HEK293 (cell line): Measurements from ENCODE around the gene LCN2.
A peak's percentile ranks its signal among the peaks of the same experiment; 100 is the strongest.

Source experiments
- CTCF ChIP-seq: fragments of 450-650 bp; formaldehyde crosslinking; IDR thresholded peaks from 2 replicates; pipeline ENCODE4 v1.5.1; 2016; ENCODE audit warnings: missing biosample characterization, missing genetic modification characterization
- GFI1B ChIP-seq: fragments of 450-650 bp; formaldehyde crosslinking; IDR thresholded peaks from 2 replicates; pipeline ENCODE4 v1.5.1; 2016; ENCODE audit warnings: missing biosample characterization, missing genetic modification characterization
- GLIS1 ChIP-seq: fragments of 450-650 bp; formaldehyde crosslinking; IDR thresholded peaks from 2 replicates; pipeline ENCODE4 v1.5.1; 2016; ENCODE audit warnings: missing biosample characterization, missing genetic modification characterization
- IKZF3 ChIP-seq: fragments of 450-650 bp; IDR thresholded peaks from 2 replicates; pipeline ENCODE4 v1.5.0; 2018; ENCODE audit warnings: missing biosample characterization, mild to moderate bottlenecking, missing genetic modification characterization, moderate library complexity
- KLF10 ChIP-seq: fragments of 450-650 bp; IDR thresholded peaks from 2 replicates; pipeline ENCODE4 v1.5.1; 2018; ENCODE audit warnings: missing biosample characterization, mild to moderate bottlenecking, missing genetic modification characterization
- KLF17 ChIP-seq: fragments of 450-650 bp; formaldehyde crosslinking; IDR thresholded peaks from 2 replicates; pipeline ENCODE4 v1.5.1; 2016; ENCODE audit warnings: missing biosample characterization, missing genetic modification characterization
- SCRT1 ChIP-seq: fragments of 450-650 bp; formaldehyde crosslinking; IDR thresholded peaks from 2 replicates; pipeline ENCODE4 v1.5.1; 2016; ENCODE audit warnings: missing biosample characterization, missing genetic modification characterization, borderline replicate concordance
- SCRT2 ChIP-seq: fragments of 450-650 bp; formaldehyde crosslinking; IDR thresholded peaks from 2 replicates; pipeline ENCODE4 v1.5.1; 2016; ENCODE audit warnings: missing biosample characterization, missing genetic modification characterization
- SP7 ChIP-seq: fragments of 450-650 bp; formaldehyde crosslinking; IDR thresholded peaks from 2 replicates; pipeline ENCODE4 v1.5.1; 2016; ENCODE audit warnings: missing biosample characterization, missing genetic modification characterization
- TRIM28 ChIP-seq: IDR thresholded peaks from 2 replicates; pipeline ENCODE4 v1.6.1; 2011; ENCODE audit warnings: low read length, control low read depth, borderline replicate concordance
- ZEB2 ChIP-seq: fragments of 450-650 bp; formaldehyde crosslinking; IDR thresholded peaks from 2 replicates; pipeline ENCODE4 v1.5.1; 2016; ENCODE audit warnings: missing biosample characterization, missing genetic modification characterization
- ZFP37 ChIP-seq: fragments of 450-650 bp; formaldehyde crosslinking; IDR thresholded peaks from 2 replicates; pipeline ENCODE4 v1.5.1; 2016; ENCODE audit warnings: missing biosample characterization, missing genetic modification characterization
- ZNF18 ChIP-seq: fragments of 450-650 bp; formaldehyde crosslinking; IDR thresholded peaks from 2 replicates; pipeline ENCODE4 v1.5.1; 2016; ENCODE audit warnings: missing biosample characterization, missing genetic modification characterization
- ZNF2 ChIP-seq: fragments of 450-650 bp; formaldehyde crosslinking; IDR thresholded peaks from 2 replicates; pipeline ENCODE4 v1.5.1; 2016; ENCODE audit warnings: missing biosample characterization, missing genetic modification characterization
- ZNF324 ChIP-seq: fragments of 450-650 bp; formaldehyde crosslinking; IDR thresholded peaks from 2 replicates; pipeline ENCODE4 v1.5.1; 2016; ENCODE audit warnings: missing biosample characterization, missing genetic modification characterization
- ZNF394 ChIP-seq: fragments of 450-650 bp; formaldehyde crosslinking; IDR thresholded peaks from 2 replicates; pipeline ENCODE4 v1.5.1; 2016; ENCODE audit warnings: missing biosample characterization, missing genetic modification characterization, mild to moderate bottlenecking, moderate library complexity, borderline replicate concordance
- ZNF501 ChIP-seq: fragments of 450-650 bp; formaldehyde crosslinking; IDR thresholded peaks from 2 replicates; pipeline ENCODE4 v1.5.1; 2016; ENCODE audit warnings: missing biosample characterization, missing genetic modification characterization
- ZNF645 ChIP-seq: fragments of 450-650 bp; formaldehyde crosslinking; IDR thresholded peaks from 2 replicates; pipeline ENCODE4; 2016; ENCODE audit warnings: missing biosample characterization, missing genetic modification characterization
- ZNF654 ChIP-seq: fragments of 450-650 bp; formaldehyde crosslinking; IDR thresholded peaks from 2 replicates; pipeline ENCODE4 v1.5.1; 2016; ENCODE audit warnings: low read depth, missing biosample characterization, missing genetic modification characterization
- ZNF660 ChIP-seq: fragments of 450-650 bp; IDR thresholded peaks from 2 replicates; pipeline ENCODE4 v1.5.1; 2018; ENCODE audit warnings: missing biosample characterization, mild to moderate bottlenecking, missing genetic modification characterization
- ZNF664 ChIP-seq: fragments of 450-650 bp; formaldehyde crosslinking; IDR thresholded peaks from 2 replicates; pipeline ENCODE4 v1.5.1; 2016; ENCODE audit warnings: missing biosample characterization, missing genetic modification characterization
- ZNF747 ChIP-seq: fragments of 450-650 bp; formaldehyde crosslinking; IDR thresholded peaks from 2 replicates; pipeline ENCODE4 v1.5.1; 2016; ENCODE audit warnings: missing biosample characterization, missing genetic modification characterization
- ZNF785 ChIP-seq: fragments of 450-650 bp; formaldehyde crosslinking; IDR thresholded peaks from 2 replicates; pipeline ENCODE4 v1.5.1; 2016; ENCODE audit warnings: missing biosample characterization, missing genetic modification characterization
- ZNF837 ChIP-seq: fragments of 450-650 bp; formaldehyde crosslinking; IDR thresholded peaks from 2 replicates; pipeline ENCODE4 v1.5.1; 2016; ENCODE audit warnings: missing biosample characterization, missing genetic modification characterization
- ZSCAN23 ChIP-seq: fragments of 450-650 bp; formaldehyde crosslinking; IDR thresholded peaks from 2 replicates; pipeline ENCODE4 v1.5.1; 2016; ENCODE audit warnings: missing biosample characterization, missing genetic modification characterization
- ZSCAN4 ChIP-seq: fragments of 450-650 bp; formaldehyde crosslinking; IDR thresholded peaks from 2 replicates; pipeline ENCODE4 v1.5.1; 2017; ENCODE audit warnings: missing biosample characterization, missing genetic modification characterization
- ZXDB ChIP-seq: fragments of 450-650 bp; formaldehyde crosslinking; IDR thresholded peaks from 2 replicates; pipeline ENCODE4 v1.5.1; 2016; ENCODE audit warnings: missing biosample characterization, missing genetic modification characterization
- TF ChIP-seq, protein P1 (sequence below): fragments of 450-650 bp; formaldehyde crosslinking; IDR thresholded peaks from 2 replicates; pipeline ENCODE4 v1.5.1; 2016; ENCODE audit warnings: missing biosample characterization, missing genetic modification characterization
- TF ChIP-seq, protein P2 (sequence below): fragments of 450-650 bp; formaldehyde crosslinking; optimal IDR thresholded peaks from 2 replicates; pipeline ENCODE3; 2016; ENCODE audit warnings: missing biosample characterization, mild to moderate bottlenecking, missing genetic modification characterization

The LCN2 gene

GRCh38 chr9:128117613-128118471, 31.4 kb upstream of the LCN2 start (continued):
- 0 out of 2 replicates have a peak, but pooled peaks have one; percentile 52 for TF ChIP-seq SCRT1 (tag by site-specific recombination)
- TF ChIP-seq ZEB2 (tag by site-specific recombination), result 0 out of 2 replicates have a peak, but pooled peaks have one; percentile 30
- peak; percentile 73; the same call in 1 of the 2 replicates for TF ChIP-seq ZNF660 (tag by site-specific recombination)
- peak; percentile 36; the same call in 1 of the 2 replicates for TF ChIP-seq GLIS1 (tag by site-specific recombination)
- TF ChIP-seq KLF10 (tag by site-specific recombination), result 0 out of 2 replicates have a peak, but pooled peaks have one; percentile 30
- TF ChIP-seq ZNF837 (tag by site-specific recombination), result no peak
- TF ChIP-seq ZFP37, result 0 out of 2 replicates have a peak, but pooled peaks have one; percentile 38
- TF ChIP-seq ZNF747, result no peak
- TF ChIP-seq ZXDB, result peak; percentile 29; the same call in 1 of the 2 replicates
- TF ChIP-seq ZNF664 (tag by site-specific recombination), result no peak
- no peak for TF ChIP-seq ZSCAN4 (tag by site-specific recombination)
- TF ChIP-seq ZNF654 (tag by site-specific recombination), result peak; percentile 98
- peak; percentile 22; the same call in 1 of the 2 replicates for TF ChIP-seq TRIM28
- peak; percentile 83 for TF ChIP-seq ZNF394 (tag by site-specific recombination)
- no peak for TF ChIP-seq ZSCAN23
- peak; percentile 47; the same call in 1 of the 2 replicates for TF ChIP-seq ZNF501 (tag by site-specific recombination)
- TF ChIP-seq GFI1B (tag by site-specific recombination), result peak; percentile 48; the same call in 1 of the 2 replicates
- no peak for TF ChIP-seq ZNF645 (tag by site-specific recombination)
- TF ChIP-seq, protein P1, sequence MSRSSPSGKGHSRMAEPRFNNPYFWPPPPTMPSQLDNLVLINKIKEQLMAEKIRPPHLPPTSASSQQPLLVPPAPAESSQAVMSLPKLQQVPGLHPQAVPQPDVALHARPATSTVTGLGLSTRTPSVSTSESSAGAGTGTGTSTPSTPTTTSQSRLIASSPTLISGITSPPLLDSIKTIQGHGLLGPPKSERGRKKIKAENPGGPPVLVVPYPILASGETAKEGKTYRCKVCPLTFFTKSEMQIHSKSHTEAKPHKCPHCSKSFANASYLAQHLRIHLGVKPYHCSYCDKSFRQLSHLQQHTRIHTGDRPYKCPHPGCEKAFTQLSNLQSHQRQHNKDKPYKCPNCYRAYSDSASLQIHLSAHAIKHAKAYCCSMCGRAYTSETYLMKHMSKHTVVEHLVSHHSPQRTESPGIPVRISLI (tag by site-specific recombination), result no peak
- peak; percentile 97 for TF ChIP-seq CTCF (tag by site-specific recombination)
- TF ChIP-seq ZNF324, result peak; percentile 62; the same call in 1 of the 2 replicates
- TF ChIP-seq KLF17 (tag by site-specific recombination), result 0 out of 2 replicates have a peak, but pooled peaks have one; percentile 45
- no peak for TF ChIP-seq ZNF785 (tag by site-specific recombination)
- no peak for TF ChIP-seq IKZF3 (tag by site-specific recombination)
- peak; percentile 66; the same call in 1 of the 2 replicates for TF ChIP-seq ZNF2 (tag by site-specific recombination)
- TF ChIP-seq SP7 (tag by site-specific recombination), result peak; percentile 48; the same call in 1 of the 2 replicates
- peak; percentile 86 for TF ChIP-seq SCRT2
- TF ChIP-seq ZNF18 (tag by site-specific recombination), result no peak
- TF ChIP-seq, protein P2, sequence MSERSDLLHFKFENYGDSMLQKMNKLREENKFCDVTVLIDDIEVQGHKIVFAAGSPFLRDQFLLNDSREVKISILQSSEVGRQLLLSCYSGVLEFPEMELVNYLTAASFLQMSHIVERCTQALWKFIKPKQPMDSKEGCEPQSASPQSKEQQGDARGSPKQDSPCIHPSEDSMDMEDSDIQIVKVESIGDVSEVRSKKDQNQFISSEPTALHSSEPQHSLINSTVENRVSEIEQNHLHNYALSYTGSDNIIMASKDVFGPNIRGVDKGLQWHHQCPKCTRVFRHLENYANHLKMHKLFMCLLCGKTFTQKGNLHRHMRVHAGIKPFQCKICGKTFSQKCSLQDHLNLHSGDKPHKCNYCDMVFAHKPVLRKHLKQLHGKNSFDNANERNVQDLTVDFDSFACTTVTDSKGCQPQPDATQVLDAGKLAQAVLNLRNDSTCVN (tag by site-specific recombination), result no peak
